ENCODE results near the gene HARBI1.

GRCh38 chr11:46661836-46662235, 44.8 kb upstream of the HARBI1 start:
- no peak for TF ChIP-seq CTCF (IDR thresholded peaks at IDR 0.05)
- TF ChIP-seq TAF1 (IDR thresholded peaks at IDR 0.05; ENCODE audit: borderline replicate concordance, low read depth, low read length): no peak
- TF ChIP-seq NFIC (IDR thresholded peaks at IDR 0.05; ENCODE audit: borderline replicate concordance): no peak
- no peak for TF ChIP-seq SMC3 (IDR thresholded peaks at IDR 0.05; ENCODE audit: low read depth, low read length)
- no peak for TF ChIP-seq REST (IDR thresholded peaks at IDR 0.05; ENCODE audit: low read depth, low read length)
- TF ChIP-seq EZH2phosphoT487 (IDR thresholded peaks at IDR 0.05; ENCODE audit: borderline replicate concordance, low read depth): no peak
- no peak for TF ChIP-seq MAX (IDR thresholded peaks at IDR 0.05; ENCODE audit: low read depth)
- TF ChIP-seq SIN3A (IDR thresholded peaks at IDR 0.05; ENCODE audit: borderline replicate concordance, low read depth, low read length): no peak

All from SK-N-SH (cell line).